HG03097 (cell line): ENCODE data around the gene TGFBR2.

ENCODE experiments used
- ATAC-seq: cut with Tn5 transposase; IDR thresholded peaks from one replicate; pipeline ENCODE4 v1.9.1; 2021; ENCODE audit not compliant: unreplicated experiment, low FRiP score

Gene TGFBR2

DNA sequence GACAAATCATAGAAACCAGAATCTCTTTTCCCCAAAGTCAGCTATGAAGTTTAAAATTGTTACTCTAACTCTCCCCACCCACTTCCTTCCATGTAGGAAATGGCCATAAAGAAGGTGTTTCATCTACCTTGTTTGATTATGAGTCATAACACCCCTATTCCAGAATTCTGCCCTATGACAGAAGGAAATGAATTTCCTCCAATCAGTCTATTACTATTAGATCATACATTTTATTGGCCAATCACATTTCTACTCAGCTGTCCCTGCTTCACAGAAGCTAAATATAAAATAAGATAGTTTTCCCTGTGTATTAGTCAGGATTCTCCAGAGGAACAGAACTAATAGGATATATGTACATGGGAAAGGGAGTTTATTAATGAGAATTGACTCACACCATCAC, 102.1 kb downstream of the TGFBR2 start:
- no peak for ATAC-seq

DNA sequence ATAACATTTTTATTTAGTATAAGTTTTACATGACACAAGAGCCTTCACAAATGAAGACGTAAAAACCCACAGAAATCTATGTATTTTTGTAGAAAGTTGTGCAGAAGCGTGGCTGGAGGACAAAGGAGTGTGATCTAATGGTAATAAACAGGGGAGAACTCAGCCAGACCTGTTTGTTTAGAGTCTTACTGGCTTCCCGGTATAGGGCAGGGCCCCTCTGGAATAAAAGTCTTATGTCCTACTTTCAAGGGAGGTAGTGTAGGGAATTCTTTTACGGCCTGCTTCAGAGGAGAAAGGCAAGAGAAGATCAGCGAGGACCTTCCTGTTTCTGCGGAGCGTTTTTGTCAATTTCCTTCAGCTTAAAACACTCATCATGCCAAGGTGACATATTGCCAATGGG, 103.6 kb downstream of the TGFBR2 start:
- no peak for ATAC-seq

DNA sequence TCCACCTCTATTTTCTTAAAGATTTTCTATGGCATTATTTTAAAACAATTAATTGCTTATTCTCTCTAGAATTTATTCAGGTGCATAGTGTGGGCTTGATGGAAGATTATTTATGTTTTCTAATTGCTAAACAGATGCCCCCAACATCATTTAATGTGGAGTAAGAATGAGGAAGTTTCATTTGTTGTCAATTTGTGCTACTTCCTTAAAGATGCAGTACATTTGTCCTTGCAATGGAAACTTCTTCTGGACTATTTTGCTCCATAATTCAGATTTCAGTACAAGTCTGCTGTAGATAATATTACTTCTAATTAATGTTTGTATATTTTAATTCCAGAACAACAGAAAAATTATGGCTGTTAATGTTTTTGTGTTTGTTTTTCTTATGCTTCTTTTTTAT, 104.8 kb downstream of the TGFBR2 start:
- ATAC-seq: no peak

DNA sequence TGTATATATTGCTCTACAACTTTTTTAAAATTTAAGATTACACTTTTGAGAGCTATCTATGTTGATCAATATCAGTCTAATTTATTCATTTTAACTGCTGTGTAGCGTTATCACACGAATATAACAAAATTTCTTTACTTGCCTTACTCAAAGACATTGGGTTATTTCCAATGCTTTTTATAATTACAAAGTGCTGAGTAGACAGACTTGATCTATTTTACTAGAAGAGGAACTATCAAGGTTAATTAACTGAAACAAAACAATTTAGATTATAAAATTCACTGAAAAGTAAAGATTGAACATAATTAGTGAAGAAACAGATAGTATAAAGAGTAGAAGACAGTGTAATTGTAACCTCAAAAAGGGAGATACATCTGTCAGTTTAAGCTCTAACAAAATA, 105.5 kb downstream of the TGFBR2 start:
- no peak for ATAC-seq

DNA sequence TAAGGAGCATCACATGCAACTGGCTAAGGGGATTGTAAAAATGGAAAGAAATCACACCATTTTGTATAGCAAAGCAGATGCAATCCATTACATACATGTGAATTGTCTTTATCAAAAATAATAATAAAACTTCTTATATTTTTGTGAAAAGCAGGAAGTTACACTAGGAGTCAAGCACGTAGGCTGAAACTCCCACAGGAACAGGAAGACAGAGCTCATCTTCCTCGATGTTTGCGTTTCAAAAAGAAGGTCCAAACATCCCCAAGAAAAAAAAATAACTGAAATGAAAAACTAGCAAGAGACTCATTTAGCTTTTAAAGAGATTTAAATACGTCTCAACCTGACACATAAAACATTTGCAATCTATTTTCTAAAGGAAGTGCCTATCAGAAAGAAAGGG, 106.6 kb downstream of the TGFBR2 start:
- no peak for ATAC-seq

DNA sequence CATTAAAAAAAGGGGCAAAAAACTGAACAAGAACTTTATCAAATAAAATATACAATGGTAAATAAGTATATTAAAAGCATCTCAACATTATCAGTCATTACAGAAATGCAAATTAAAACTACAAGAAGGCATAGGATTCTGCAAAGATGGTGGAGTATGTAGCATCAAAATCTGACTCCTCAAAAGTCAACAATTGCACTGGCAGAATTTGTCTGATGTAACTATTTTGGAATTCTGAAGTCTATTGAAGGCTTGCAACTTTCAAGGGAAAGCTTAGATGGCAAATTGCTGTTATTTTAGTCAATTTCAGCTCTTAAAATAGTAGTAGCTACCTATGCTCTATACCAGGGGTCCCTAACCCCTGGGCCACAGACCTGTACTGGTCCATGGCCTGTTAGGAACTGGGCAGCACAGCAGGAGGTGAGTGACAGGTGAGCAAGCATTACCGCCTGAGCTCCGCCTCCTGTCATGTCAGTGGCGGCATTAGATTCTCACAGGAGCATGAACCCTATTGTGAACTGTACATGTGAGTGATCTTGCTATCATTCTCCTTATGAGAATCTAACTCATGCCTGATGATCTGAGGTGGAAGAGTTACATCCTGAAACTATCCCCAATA, 107.6 kb downstream of the TGFBR2 start:
- ATAC-seq: no peak

DNA sequence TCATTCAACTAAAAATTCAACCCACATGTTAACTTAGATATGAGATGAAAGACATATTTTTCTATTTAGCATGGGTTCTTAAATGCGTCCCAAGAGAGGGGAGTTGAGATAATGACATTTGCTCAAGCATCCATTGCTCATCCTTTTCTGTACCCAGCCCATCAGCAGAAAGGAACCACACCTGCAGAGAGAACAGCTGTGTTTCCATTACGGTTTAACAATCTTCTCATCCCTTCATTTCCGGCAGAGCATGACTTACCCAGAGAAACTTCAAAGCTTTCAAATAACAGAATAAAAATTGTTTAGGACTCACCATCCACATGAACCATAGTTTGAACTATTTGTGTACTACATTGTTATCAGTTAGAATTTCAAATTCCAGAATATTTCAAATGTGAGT, 113.1 kb downstream of the TGFBR2 start:
- no peak for ATAC-seq

DNA sequence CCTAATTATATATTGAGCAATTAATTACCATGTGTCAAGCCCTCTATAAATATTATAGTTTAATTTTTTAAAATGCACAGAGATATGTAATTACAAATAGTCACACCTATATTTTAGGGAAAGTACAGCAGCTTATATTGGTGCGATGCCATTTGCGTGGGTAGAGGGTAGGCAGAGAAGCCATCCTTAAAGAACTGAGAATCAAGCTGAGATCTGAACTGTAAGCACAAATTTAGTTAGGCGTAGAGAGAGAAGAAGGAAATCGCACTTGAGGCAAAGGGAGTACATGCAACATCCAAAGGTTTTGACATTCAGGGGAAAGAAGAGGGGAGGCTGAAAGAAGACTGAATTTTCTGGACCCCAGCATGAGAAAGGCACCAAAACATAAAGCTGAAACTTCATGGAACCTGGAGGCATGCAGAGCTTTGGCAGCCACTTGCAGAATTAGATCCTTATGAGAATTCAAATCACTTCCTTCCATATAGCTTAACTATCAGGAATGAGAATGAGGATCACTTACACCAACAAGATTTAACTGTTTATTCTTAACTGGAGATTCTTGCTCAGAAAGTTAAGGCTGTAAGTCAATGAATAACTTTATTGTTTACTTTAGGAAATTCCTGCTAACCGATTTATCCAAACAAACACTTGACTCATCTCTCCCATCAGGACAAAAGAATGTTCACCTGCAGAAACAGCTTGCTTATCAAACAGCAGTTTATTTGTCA, 114.3 kb downstream of the TGFBR2 start:
- ATAC-seq: no peak

DNA sequence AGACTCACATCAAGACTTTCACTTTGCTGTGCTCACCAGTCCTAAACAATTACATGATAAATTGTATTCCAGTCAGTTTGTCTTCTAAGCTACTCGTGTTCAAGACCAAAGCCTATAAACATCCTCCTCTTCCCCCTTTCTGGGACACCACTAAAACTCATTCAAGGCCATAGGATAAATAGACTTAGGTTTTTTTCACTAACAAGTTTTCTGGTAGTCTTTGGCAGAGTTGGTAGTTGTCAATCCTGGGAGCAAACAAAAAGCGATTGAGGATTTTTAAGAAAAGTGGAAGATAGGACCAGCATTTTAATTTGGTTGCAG, 114.9 kb downstream of the TGFBR2 start:
- ATAC-seq: no peak

DNA sequence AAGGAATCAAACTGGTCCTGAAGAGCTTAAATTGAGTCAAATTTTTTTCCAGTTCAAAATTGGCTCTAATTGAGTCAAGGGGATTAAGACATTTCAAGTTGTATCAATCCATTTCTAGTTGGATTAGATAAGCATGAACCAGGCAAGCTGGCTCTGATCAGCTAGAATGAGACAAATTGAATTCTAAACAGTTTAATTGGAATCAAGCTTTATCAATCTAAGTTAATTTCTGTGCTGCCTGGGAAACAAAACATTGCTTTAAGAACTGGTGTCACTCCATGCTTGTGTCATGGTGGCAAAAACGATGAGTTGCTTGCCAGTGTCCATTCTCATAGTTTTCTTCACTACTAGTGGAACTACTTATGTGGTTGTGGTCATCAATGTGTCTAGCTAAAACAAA, 116.8 kb downstream of the TGFBR2 start:
- no peak for ATAC-seq

DNA sequence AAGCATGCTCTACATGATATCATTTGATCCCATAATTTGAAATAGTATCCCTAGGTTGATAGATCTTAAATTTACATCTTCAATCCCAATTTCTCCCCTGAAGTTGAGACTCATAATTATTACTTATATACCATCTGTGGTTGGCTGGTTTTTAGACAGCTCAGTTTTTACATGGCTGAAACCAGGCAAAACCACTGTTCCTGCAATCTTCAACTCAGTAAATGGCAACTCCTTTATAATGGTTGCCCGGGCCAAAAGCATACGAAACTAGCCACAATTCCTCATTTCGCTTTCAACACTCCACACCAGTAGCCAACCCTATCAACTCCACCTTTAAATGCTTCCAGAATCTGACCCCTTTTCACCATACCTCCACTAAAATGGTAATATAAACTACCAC, 118.5 kb downstream of the TGFBR2 start:
- ATAC-seq: no peak

DNA sequence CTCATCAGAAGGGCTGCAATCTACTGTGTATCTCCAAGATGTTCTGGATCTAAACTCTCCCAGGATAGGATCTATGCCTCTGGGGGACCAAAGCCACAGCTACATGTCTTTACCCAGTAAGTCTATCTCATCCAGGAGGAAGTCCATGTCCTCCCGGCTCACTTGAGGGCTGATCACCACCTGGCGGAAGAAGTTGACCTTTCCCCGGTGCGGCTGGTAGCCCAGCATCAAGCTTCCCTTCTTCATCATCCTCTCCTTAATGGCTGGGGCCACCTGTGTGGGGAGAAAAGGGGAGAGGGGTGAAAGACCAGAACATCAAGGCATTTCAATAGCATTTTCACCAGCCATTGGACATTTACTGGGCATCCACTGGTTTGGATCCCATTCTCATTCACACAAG, 121.7 kb downstream of the TGFBR2 start:
- no peak for ATAC-seq

DNA sequence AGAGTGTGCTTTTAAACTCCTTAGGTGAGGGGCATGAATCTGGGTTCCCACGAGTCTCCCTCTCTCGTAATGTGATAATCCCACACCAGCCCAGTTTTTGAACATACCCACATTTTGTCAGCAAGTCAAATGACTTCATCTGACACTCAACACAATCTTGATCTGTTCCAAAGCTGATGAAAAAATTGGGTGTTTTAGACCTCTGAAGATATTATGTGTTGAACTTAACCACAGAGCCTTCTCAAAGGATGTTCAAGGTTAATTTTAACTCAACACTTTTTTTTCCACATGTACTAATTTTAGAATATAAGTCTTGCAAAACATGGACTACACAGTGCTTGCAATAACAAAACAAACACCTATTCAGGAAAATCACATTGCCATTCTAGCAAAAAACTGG, 123.1 kb downstream of the TGFBR2 start:
- ATAC-seq: no peak

DNA sequence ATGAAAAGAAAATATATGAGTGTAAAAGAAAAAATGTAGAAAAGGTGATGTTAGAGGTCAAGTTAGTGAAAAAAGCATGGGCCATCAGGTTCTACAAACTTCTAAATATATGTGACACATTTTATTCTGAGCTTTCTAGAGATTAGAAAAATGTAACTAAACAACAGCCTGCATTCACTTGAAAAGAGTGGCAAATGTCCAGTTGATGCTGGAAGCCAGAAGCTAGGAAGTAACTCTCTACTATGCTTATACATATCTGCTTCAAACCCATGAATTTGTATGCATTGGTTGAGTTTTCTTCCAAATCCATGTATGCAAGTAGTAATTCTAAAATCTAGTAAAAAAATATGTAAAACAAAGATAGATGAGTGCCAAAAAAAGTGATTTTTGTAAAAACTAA, 123.5 kb downstream of the TGFBR2 start:
- ATAC-seq: no peak

DNA sequence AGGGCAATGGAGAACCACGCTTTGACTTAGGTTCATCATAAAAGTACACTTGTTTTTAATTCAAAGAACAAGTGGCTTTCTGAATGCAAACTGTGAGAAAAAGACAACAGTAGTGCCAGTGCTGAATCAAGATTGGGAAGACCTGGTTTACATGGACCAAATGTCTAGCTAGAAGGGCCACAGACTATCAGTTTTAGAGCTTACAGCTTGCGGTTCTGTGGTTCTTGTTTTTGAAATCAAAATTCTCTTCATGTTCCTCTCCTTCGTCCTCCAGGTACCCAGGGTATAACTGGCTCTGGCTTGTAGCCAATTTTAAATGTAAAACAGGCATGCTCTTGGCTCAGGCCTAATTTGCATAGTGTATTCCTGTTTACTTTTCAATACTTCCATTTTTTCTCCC, 124.6 kb downstream of the TGFBR2 start:
- ATAC-seq: no peak

DNA sequence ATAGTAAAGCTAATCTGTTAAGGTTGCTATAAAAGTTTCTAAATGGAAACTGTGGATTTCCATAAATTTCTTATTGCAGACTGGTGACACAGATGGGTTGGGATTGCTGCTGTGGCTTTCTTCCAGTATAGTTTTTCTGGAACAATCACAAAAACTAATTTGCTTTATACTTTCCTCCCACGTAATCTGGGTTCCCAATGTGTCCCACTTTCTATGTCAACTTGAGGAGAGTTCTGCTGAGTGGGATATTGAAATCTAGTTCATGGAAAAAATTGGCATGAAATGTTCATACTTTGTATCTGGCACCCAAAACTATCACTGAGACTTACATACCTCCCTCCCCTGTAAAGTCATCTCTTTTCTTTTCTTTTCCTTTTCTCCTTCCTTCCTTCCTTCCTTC, 126.8 kb downstream of the TGFBR2 start:
- ATAC-seq: no peak

DNA sequence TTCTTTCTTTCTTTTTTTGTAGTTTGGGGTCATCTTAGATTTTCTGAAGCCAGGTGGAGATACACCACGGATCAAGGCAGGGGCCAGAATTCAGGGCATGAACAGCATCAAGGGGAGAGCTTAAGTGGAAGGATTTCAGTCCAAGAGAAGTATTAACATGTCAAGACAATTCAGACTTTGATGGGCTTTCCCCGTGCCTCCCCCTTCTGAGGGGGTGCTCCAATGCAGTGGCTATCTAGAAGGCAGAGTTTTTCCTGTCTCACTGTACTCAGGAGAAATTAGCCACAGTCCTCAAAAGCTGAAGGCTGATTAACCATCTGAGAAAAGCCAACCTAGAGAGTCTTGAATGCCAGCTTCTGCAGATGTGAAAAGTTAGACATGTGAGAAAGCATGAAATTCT, 127.3 kb downstream of the TGFBR2 start:
- ATAC-seq: no peak

DNA sequence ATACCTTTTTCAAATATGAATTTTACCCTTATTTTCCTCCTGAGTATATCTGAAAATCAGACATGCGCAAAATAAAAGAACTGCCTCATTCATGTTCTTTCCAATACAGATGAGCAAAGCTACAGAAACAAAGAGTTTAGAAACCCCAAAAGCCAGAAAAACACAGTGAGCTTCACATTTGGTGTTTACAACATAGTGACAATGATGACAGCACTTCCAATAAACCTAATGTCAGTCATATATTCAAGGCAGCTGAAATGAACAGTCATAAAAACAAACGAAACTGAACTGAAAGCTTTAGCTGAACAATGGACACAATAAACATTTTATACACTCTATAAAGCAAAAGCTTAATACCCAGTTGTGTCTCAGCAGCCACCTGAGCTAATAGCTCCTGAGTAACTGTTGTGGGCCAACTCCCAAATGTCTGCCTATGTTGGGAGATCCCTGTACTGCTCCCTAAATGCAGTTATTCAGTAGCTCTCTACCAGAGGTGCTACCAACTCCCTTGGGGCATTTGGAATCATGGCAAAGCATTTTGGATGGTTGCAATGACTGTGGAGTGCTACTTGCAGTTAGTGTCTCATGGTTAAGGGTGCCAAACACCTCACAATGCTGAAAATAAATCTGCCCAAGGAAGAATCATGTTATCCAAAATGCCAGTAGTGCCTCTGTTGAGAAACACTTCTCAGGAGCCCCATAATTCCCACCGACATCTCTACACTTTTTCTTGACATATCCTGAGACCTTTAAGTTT, 131.5 kb downstream of the TGFBR2 start:
- no peak for ATAC-seq

DNA sequence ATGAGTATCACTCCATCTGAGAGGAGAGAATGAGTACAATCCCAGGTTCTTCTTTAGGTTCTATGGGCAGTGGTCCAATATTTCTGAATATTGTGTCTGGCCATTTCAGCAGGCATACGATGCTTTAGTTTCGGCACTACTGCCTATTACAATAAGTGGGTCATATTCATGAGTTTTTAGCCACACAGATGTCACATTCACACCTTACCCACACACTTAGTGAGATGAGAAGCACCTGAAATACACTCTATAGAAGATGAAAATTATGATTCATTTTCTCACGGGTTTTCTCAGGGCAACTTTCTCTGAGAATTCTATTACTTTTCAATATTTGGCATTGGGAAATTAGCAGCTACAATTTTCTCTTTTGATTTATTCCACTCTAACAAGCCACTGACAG, 132.2 kb downstream of the TGFBR2 start:
- no peak for ATAC-seq

DNA sequence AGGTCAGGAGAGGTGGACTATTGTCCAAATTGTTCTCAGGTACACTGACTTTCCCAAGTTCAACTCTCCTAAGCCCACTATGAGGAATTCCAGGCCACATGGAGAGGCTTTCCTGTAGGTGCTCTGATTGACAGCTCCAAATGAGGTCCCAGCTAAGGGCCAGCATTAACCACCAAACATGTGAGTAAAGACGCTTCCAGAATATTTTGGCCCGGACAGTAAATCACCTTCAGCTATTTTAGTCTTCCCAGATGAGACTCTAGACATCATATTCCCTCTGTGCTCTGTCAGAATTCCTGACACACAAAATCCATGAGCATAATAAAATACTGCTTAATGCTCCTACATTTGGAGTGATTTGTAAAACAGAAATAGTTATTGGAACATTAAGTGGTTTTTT, 135.5 kb downstream of the TGFBR2 start:
- no peak for ATAC-seq

DNA sequence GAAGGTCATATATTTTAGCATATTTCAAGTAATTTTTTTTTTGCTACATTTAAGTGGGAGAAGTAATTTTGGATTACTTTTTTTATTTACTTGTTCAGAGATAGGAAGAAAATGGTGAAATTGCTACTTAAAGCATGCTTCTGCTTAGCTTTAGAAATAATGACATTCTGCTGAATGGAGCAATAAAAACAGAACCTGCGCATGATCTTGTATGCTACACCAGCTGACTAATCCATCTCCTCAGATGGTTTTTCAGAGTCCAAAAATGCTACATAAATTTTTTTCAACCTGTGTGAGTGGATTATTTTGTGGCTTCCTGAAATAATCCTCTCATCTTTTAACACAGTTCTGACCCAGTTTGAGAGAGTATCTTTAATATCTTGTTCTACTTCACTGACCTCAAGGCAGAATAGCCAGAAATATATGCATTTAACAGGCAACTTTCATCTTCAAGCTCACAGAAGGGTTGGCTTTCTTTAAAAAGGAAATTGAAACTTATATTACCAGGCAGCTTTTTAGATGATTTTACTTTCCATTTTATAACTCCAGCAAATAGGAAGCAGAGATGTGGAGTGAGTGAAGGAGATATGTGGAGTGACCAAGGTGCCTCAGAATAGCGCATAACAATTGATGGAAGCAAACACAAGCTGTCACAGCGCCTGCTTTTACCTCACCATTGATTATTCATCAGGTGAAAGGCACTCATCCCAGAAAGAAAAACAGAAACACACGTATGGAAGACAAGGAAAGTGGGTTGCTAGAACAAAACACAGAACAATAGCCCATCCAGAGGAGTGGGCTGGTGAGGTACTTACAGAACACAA, 136.6 kb downstream of the TGFBR2 start:
- no peak for ATAC-seq
